Osteocyte (in vitro differentiated cells): Measurements from ENCODE around the gene WWP2. TPM values are rescaled to one million over a fixed set of nuclear protein-coding genes. Genes with fewer than 3 reads are reported as not detected.

Experiments
- DNase-seq: peaks from one replicate; pipeline ENCODE4 v3.0.0; 2021; ENCODE audit warnings: mixed read lengths; ENCODE audit not compliant: unreplicated experiment; ENCODE audit errors: extremely low spot score
- H3K27ac Mint-ChIP-seq: one replicate; pipeline ENCODE4 v1.8.0; 2021; ENCODE audit warnings: mild to moderate bottlenecking, mixed read lengths; ENCODE audit not compliant: unreplicated experiment
- H3K27me3 Mint-ChIP-seq: one replicate; pipeline ENCODE4 v1.8.0; 2021; ENCODE audit warnings: mixed read lengths; ENCODE audit not compliant: unreplicated experiment
- H3K36me3 Mint-ChIP-seq: one replicate; pipeline ENCODE4 v1.8.0; 2021; ENCODE audit warnings: mixed read lengths; ENCODE audit not compliant: unreplicated experiment
- H3K4me1 Mint-ChIP-seq: one replicate; pipeline ENCODE4 v1.8.0; 2021; ENCODE audit warnings: mixed read lengths; ENCODE audit not compliant: unreplicated experiment
- H3K4me3 Mint-ChIP-seq: one replicate; pipeline ENCODE4 v1.8.0; 2021; ENCODE audit warnings: mild to moderate bottlenecking, moderate library complexity, mixed read lengths; ENCODE audit not compliant: unreplicated experiment
- H3K9me3 Mint-ChIP-seq: one replicate; pipeline ENCODE4 v1.8.0; 2021; ENCODE audit warnings: mixed read lengths; ENCODE audit not compliant: unreplicated experiment
- CTCF ChIP-seq: fragments of 200-600 bp; sonication (generic); IDR thresholded peaks from 2 replicates; pipeline ENCODE4 v1.5.0; 2021; ENCODE audit warnings: antibody characterized with exemption, mild to moderate bottlenecking, moderate library complexity
- total RNA-seq: library from RNA; stranded (reverse); gene quantifications from 2 replicates; pipeline ENCODE4 v1.2.1, GENCODE V29; 2021

Gene WWP2
- total RNA-seq, 1 donor from 2014 or later, result 36.2 TPM

DNA sequence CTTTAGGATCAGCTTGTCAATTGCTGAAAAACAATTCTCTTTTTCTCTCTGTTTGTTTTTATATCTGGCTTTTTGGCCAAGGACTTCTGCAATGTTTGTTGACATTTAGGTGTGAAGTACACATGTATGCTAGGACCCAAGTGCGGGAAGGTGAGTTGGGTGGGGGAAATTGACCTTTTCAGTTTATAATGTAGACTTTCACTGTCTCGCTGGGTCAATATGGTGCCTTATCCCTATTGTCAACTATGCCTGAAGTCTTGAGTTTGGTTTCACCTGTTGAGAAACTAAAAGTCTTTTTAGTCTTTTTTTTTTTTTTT, 9.5 kb downstream of the WWP2 start:
- H3K9me3 Mint-ChIP-seq, result peaks cover 5% of the 10 kb centered on the region
- no peak for TF ChIP-seq CTCF
- peaks cover 3% of the 10 kb centered on the region for H3K36me3 Mint-ChIP-seq
- no peak for DNase-seq
- H3K27ac Mint-ChIP-seq, result no peak overlapping the region
- peaks cover 16% of the 10 kb centered on the region for H3K4me1 Mint-ChIP-seq
- H3K4me3 Mint-ChIP-seq, result no peak overlapping the region
- no peaks in the 10 kb centered on the region for H3K27me3 Mint-ChIP-seq

GRCh38 chr16:69773260-69773947, 11.3 kb downstream of the WWP2 start:
- Mint-ChIP-seq H3K4me1 (peaks cover 16% of the 10 kb centered on the region), H3K36me3 (peaks cover 3% of the 10 kb centered on the region), H3K4me3 (no peak overlapping the region), H3K9me3 (peaks cover 5% of the 10 kb centered on the region), H3K27ac (no peak overlapping the region), H3K27me3 (no peaks in the 10 kb centered on the region)
- DNase-seq, result no peak
- no peak for TF ChIP-seq CTCF

- H3K4me3 Mint-ChIP-seq, result no peak overlapping the region
- H3K9me3 Mint-ChIP-seq, result peaks cover 5% of the 10 kb centered on the region
- no peak for DNase-seq
- no peak for TF ChIP-seq CTCF
- no peaks in the 10 kb centered on the region for H3K27me3 Mint-ChIP-seq
- peaks cover 16% of the 10 kb centered on the region for H3K4me1 Mint-ChIP-seq
- H3K27ac Mint-ChIP-seq, result no peak overlapping the region
- peaks cover 3% of the 10 kb centered on the region for H3K36me3 Mint-ChIP-seq
These were observed 13.4 kb downstream of the WWP2 start for GRCh38 chr16:69775563-69775962.

- Mint-ChIP-seq H3K9me3 (peaks cover 5% of the 10 kb centered on the region), H3K27ac (no peak overlapping the region), H3K27me3 (no peaks in the 10 kb centered on the region), H3K4me1 (no peaks in the 10 kb centered on the region), H3K4me3 (no peak overlapping the region), H3K36me3 (peaks cover 6% of the 10 kb centered on the region)
- no peak for TF ChIP-seq CTCF
- no peak for DNase-seq
These were observed 17.6 kb downstream of the WWP2 start for GRCh38 chr16:69779724-69780123.

DNA sequence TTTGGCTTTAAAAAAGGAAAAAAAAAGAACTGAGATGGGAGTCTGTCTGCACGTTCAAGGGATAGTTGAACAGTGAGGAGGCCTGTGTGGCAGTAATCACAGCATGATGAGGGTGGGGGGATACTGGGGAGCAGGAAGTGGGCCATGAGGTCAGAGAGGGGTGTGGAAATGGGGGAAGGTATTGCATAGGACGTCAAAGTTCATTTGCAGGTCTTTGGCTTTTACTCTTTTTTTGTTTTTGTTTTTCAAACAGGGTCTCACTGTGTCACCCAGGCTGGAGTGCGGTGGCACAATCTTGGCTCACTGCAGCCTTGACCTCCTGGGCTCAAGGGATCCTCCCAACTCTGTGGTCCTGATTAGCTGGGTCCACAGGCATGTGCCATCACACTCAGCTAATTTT, 19.0 kb downstream of the WWP2 start:
- DNase-seq, result no peak
- H3K36me3 Mint-ChIP-seq, result peaks cover 9% of the 10 kb centered on the region
- H3K27ac Mint-ChIP-seq, result no peak overlapping the region
- no peak overlapping the region for H3K4me3 Mint-ChIP-seq
- H3K4me1 Mint-ChIP-seq, result no peaks in the 10 kb centered on the region
- TF ChIP-seq CTCF, result no peak
- no peaks in the 10 kb centered on the region for H3K27me3 Mint-ChIP-seq
- H3K9me3 Mint-ChIP-seq, result no peaks in the 10 kb centered on the region
